GM19468 (cell line): ENCODE data around the gene KRTAP5-4.
"Not testable (repeated sequence)": the region's sequence is repeated elsewhere in the genome, so short reads cannot be mapped to it uniquely, and the experiment has no call there.

Experiments
- ATAC-seq: cut with Tn5 transposase; IDR thresholded peaks from one replicate; pipeline ENCODE4 v1.9.1; 2021; ENCODE audit warnings: mild to moderate bottlenecking, moderate library complexity, moderate number of reproducible peaks; ENCODE audit not compliant: unreplicated experiment; ENCODE audit errors: extremely low read depth

The KRTAP5-4 gene

DNA sequence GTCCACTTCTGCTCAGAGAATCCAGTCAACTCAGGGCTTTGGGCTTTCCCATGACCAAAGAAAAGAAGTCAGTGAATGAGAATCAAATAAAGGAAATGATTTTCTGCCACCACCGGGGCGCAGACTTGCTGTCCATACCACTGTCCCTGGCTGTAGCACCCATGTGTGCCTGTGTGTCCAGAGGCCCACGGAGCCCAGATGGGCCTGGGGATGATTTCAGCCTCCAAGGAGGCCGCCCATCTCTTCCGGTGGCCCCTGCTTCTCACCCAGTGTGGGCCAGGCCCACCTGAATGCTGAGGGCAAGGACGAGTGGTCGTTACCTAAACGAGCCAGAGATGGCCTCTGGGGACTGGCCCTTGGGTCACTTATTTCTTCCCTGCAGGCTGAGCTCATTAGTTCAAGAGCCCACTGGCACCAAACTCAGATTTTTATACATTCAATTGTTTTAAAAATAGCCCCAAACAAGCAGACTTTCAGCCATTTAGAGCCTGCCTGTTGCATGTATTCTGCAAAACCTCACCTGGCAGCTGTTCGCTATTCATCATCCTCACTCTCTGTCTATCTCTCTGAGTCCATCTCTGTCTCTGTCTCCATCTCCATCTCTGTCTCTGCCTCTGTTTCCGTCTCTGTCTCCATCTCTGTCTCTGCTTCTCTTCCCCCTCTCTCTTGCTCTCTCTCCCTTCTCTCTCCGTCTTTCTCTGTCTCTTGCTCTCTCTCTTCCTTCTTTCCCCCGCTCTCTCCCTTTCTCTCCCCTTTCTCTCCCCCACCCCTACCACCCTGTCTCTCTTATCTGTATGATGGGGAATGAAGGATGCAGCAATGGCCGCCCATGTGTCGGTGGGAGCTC is 31.8 kb upstream of the KRTAP5-4 start:
- no peak for ATAC-seq

DNA sequence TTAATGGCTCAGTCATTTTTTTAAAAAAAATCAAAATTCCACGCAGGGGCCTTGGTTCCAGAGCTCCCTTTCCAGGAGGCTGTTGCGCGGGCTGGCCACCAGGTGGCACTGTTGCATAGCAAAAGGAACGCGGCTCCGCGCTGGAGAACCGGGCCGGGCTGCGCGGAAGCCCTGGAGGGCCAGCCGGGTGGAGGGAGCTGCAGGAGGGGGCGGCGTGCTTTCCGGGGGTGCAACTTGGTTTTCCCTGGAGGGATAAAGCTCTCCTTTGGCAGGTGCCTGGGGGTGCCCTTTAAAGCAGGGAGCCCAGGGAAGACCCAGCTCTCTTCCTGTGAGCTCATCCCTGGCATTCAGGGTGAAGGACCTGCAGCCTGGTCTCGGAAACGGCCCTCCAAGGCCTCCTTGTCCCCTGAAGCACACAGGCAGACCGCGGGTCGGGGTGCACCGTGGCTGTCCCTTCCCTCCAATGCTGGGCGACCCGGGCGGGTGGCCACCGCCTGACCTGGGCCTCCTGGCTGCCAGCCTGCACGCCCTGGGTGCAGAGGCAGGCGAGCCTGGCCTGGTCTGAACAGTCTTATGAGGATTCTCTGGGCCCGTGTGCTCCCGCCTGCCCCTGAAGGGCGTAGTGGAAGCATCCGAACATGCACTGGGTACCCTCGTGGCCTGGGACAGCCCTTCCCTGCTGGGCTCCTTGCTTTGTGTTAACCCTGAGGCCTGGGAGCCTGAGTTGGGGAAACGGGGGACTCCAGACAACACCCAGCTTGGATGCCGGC is 31.0 kb upstream of the KRTAP5-4 start:
- ATAC-seq: no peak

DNA sequence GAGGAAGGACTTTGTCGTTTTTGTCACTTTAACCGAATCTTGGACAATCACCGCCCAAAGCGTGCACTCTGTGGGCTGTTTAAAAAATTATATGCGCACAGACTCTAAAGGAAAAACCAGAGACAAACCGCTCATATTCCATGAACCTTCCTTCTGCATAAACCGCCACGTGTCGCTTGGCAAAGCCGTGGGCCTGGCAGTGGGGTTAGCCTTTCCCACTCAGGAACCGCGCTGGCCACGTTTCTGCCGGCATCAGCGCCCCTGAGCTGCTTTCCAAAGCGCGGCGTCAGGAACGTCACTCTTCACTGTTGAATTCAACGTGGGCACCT is 30.5 kb upstream of the KRTAP5-4 start:
- ATAC-seq: no peak

DNA sequence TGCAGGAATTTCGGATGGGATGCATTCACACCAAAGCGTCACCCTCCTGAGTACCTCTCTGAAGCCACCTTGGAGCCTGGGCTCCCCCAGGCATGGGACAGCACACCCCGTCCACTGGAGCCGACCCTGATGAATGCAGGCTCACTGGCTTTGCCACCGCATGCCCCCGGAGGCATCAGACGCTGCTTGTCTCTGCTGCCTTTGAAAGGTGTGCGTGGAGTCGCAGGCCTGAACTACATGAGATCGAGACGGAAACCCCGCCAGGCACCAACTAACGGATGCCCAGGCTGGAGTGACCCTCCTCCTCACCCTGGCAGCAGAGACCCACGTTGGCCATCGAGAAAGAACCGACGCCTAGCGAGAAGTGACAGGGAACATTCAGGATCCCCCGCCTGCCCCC is 30.1 kb upstream of the KRTAP5-4 start:
- no peak for ATAC-seq

DNA sequence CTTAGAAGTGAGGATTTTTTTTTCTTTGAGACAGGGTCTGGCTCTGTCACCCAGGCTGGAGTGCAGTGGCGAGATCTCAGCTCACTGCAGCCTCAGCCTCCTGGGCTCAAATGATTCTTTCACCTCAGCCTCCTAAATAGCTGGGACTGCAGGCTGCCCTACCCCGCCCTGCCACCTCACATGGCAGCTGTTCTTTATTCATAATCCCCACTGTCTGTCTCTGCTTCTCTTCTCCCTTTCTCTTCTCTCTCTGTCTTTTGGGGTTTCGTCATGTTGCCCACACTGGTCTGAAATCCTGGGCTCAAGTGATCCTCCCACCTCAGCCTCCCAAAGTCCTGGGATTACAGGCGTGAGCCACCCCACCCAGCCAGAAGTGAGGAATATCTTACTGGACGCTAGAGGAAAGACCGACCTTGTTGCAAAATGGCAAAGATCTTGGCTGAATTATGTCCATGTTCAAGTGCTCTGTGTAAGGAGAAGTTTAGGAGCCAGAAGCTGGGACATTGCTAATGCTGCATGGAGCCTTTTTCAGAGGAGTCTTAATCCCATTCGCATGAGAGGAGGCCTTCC is 29.6 kb upstream of the KRTAP5-4 start:
- ATAC-seq: no peak

DNA sequence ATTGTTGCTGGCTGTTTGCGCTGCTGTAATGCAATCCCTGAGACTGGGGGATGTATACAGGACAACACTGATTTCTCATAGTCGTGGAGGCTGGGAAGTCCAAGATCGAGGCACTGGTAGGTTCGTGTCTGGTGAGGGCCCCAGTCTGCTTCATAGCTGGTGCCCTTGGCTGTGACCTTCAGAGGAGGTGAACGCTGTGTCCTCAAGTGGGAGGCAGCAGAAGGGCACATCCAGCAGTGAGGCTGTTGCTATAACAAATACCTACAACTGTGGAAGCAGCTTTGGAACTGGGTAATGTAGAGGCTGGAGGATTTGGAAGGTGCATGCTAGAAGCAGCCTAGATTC is 29.0 kb upstream of the KRTAP5-4 start:
- ATAC-seq: no peak

DNA sequence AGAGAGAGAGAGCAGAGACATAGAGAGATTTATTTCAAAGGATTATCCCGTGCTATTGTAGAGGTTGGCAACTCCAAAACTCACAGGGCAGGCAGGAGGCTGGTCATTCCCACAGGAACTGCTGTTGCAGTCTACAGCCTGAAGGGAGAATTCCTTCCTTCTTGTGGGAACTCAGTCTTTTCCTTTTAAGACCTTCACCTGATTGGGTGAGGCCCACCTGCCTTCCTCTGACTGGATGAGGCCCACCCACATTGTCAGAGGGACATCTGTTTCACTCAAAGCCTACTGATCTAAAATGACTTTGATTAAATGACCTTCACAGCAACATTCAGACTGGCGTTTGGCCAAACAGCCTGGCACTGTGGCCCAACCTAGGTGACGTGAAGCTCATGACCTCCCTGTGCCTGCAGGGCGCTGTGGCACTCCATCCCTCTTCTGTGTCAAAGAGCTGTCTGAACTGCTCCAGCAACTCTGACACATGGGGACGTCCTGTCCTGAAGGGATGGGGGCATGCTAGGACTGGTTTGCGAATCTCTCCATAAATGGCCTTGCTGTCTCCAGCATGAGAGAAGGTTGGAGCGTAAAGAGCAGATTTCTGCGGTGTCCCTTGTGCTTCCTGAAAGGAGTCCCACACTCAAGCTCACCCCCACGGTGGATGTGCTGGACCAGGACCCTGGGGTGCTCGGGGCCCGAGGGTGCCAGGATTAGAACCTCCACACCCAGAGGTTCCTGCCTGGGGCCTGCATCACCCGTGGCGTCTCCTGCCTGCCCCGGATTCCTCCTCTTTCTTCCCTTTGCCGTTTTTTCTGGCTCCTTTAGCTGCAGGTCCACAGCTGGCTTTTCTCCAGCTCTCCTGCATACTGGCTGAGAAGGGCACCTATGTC is 28.3 kb upstream of the KRTAP5-4 start:
- ATAC-seq: no peak

DNA sequence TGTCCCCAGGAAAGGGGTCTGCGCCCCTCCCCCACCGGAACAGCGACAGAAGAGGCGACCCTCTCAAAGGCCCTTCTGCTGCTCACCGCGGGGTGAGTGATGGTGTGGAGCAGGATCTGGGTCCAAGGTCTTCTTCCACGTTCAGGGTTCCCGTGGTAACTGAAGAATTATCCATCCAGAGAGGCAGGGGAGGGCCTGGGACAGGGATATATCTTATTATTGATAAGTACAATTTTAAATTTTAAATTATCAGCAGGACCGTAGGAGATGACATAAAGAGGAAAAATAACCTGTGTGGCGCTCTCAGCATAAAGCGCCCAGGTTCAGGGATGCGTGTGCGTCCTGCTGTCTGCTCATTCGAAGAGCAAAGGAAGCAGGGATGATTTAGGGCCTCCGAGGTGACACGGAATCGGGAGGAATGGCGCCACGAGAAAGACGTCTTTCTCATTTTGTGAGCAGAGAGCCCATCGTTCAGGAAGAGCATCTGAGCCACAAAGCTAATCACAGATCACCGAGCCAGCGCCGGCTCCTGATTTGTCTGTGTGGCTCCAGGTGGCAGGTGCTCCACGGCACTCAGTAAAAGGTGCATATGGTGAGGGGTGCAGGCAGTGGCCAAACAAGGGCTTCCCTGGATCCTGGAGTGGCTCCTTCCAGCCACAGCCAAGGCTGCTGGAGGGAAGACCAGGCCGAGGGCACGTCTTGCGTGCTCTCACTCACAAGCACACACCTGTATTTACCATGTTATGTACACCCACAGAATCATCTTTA is 26.9 kb upstream of the KRTAP5-4 start:
- no peak for ATAC-seq

DNA sequence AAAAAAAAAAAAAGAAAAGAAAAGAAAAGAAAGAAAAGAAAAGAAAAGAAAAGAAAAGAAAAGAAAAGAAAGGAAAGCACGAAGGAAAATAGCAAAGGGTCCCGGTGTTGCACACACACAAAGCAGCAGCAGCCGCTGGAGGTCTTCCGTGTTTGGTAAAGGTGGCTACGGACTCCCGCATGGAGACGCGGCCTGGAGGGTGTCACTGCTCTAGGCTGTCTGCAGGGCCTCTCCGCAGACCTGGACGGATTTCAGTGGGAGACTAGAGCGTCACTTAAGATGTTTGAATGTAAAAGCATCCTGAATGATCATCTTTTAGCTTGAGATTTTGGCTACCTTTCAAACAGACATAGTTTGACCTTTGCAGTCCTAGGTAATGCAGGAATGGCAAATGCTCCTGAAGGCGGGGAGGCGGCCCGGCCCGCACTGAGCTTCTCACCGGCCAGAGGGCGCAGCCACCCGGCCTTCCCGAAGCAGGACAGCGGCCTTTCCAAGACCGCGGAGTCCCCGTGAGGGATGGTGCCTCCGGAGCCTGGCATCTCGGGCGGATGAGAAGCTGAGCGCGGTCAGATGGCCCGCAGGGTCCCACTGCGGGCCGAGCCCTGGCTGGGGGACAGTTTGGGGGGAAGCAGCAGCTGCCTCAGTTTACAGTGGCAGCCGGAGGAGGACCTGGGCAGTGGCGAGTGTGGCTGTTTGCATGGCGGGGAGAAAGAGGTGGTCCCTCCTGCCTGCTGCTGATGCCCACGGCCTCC is 26.1 kb upstream of the KRTAP5-4 start:
- no peak for ATAC-seq

DNA sequence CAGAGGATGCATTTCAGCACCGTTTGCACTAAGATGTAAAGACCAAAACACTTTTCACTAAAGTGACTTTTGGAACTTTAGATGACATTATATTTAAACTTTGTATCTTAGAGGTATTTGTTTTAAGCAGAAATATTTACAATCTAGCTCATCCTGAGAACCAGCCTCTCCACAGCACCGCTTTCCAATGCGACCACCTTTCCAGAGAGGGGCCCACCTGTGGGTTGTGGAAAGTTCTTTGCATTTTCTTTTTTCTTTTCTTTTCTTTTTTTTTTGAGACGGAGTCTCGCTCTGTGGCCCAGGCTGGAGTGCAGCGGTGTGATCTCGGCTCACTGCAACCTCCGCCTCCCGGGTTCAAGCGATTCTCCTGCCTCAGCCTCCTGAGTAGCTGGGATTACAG is 24.6 kb upstream of the KRTAP5-4 start:
- ATAC-seq: not testable (repeated sequence)

DNA sequence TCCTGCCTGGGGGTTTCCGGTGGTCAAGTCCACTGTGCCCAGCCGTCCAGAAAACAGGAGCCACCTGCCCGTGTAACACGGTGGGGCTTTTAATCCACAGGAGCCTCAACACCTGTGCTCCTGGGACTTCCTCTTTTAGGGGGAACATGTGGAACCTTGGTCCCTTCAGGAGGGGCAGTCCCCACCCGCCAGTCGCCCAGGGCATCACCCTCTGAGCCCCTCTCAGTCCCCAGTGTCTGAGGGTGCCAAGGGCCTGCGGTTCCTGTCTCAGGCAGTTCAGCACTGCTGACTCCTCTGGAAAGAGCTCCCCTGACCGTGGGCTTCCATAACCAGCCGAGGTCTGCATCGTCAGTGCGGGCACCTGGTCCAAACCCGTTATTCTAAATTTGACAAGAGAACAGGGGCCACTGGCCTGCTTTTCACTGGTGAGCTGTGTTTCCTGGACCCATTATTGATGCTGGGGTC is 23.5 kb upstream of the KRTAP5-4 start:
- ATAC-seq: no peak

DNA sequence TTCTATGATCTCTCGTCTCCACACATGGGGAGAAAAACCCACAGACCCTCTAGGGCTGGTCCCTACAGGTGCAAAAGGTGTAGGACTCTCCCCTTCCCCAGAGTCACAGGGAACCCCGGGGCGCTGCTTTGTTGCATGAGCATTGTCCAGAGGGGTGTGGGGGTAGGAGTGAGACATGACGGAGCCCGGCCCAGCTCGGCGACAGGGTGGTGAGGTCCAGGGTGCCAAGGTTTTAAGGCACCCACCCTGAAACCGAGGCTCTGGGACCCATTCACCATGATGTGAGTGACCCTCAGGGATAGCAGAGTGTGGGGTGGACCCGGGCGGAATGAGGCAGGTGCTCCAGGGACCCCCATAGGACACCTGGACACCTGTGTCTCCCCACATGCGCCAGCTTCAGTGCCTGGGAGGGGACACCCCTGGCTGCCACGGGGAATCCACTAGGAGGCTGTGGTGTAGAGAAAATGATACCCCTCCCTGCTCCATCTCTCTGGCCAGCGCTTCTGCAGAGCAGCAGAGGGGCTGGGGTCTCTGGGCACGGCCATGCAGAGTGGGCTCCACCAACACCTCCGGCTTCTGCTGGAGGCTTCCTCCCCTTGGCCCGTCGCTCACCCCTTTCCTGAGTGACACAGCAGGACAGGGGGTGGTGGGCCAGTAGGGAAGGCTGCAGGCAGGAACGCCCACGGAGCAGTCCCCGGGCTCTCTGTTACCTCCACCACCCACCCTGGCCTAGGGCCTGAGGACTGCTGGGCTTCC is 22.8 kb upstream of the KRTAP5-4 start:
- ATAC-seq: no peak

DNA sequence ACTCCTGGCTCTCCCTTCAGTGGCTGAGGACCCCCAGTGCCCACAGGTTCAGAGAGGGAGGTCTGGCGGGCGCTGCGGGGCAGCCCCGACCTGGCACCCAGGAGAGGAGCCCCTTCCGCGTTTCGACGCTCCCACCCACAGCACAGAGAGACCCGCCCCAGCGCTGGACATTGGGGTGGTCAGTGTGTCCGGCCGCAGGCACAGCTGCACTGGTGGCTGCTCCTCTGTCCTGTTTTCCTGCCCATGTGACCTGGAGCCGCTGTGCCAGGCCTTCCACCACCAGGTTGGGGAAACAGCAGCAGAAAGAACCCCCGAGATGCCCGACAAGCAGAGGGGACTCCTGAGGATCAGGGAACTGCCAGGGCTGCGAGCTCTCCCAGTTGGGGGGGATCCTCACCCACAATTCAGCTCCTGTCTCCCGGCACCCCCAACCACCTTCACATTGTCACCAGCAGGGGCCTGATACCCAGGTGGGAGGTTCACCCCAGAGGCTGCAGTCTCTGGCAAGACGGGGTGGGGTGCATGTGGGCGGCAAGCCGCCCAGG is 21.3 kb upstream of the KRTAP5-4 start:
- ATAC-seq: no peak

DNA sequence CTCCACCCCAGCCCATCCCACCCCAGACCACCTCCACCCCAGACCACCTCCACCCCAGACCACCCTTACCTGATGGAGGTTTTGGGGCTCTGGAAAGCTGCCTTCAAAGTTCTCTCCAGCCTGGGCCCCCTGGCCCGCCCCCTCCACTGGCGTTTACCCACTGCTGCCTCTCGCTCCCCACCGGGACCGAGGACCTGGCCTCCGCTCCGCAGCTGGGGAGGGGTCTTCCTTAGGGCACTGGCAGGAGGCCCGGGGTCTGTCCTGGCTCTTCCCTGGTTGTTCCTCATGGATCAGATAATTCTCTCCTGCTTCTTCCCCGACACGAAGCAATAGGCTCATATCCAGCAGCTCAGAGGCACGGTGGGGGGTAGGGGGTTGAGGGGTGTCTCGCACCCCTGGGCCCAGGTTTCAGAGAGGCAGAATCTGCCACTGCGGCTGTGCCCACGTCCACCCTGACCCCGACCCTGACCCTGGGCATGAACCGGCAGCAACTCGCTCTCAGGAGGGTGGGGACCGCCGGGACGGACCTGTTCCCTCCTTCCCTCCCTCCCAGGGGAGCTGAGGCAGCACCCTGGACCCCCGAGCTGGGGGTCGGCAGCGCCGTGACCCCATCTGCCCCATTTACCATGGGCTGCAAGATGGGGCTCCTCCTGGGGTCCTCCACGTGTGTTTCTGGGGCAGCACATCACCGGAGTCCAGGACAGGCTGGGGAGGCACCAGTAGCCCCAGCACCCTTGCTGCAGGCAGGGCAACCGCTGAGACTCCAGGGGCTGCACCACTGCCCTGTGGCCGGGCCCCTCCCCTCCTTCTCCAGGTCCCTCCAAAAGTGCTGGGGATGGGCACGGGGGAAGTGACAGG is 20.6 kb upstream of the KRTAP5-4 start:
- no peak for ATAC-seq

DNA sequence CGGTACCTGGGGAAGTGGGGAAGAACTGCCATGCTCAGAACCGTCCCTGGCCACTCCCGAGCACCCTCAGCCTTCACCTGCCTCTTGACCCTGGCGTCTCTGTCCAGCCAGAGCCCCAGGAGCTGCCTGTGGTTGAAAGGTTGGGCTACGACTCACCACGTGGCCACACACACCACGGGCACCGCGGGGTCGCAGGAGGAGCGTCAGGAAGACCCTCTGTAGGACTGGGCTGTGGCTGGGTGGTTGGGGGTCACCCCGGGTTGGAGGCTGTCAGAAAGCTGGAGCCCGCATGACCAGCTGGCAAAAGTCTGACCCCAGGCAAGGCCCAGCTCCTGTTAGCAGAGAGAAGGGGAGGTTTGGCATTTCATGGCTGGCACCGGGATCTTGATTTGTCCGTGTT is 19.2 kb upstream of the KRTAP5-4 start:
- no peak for ATAC-seq

DNA sequence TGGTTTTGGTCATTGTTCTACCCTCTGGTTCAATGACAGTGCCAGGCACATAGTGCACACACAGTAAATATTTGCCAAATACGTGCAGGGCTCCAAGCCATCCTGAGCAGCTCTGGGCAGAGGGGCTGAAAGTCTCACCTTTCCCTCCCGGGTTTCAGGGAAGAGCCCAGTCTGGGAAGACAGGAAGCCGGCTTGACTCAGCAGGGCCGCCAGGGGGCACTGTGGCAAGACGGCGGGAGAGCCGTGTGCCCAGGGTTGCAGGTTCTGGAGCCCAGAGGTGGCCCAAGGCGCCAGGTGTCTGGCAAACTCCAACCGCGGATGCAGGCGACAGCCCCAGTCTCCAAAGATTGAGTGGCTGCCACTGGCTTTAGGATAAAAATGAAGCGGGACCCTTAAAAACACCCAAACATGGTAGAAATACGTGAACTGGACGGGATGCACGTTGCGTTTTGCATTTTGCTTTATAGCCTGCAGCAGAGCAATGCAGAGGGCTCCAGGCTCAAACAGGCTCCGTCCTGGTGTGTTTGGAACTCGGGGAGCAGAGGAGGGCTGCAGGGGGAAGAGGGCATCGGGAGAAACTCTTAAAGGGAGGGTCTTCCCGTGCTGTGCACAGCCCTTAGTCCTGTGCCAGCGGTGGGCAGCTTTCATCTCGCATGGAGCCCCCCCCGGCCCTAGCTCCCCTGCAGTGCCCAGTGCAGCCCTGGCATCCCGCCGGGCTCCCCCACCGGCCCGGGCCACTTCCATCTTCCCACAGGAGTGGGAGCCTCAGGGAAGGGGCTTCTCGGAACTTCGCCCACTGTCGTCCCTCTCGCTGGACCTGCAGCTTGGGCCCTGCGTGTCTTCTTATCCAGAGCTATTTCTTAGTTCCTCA is 18.4 kb upstream of the KRTAP5-4 start:
- no peak for ATAC-seq
